OCI-LY1 (cell line): ENCODE results near the gene ZBTB16.

Experiments
- CTCF ChIP-seq: fragments of 200-600 bp; sonication (generic), shearing (Covaris generic); IDR thresholded peaks from 2 replicates; pipeline ENCODE4 v1.5.1; 2017; ENCODE audit warnings: mild to moderate bottlenecking, antibody characterized with exemption, low read length, moderate library complexity, mixed read lengths
- EZH2 ChIP-seq: fragments of 200-600 bp; sonication (generic), shearing (Covaris generic); IDR thresholded peaks from 2 replicates; pipeline ENCODE4 v1.8.0; 2017; ENCODE audit warnings: borderline replicate concordance, mixed run types, mild to moderate bottlenecking, antibody characterized with exemption, low read length, moderate library complexity, mixed read lengths

DNA sequence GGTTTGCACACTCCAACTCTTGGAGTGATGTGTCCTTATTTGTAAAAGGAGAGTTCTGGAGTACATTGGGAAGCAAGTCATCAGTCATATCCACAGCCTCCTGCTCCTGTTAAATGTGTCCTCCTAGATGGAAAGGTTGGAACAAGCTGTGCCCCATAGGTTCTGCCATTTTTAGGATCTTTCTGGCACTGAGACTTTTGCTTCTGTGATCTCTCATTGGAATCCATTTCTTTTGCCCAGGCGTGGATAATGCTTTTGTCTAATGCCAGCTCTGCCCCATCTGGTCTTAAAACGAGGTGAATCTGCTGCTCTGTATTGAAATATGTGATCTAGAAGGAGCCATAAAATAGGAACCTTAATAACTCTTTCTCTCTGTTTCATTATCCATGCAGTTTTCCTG lies 66.4 kb downstream of the ZBTB16 start:
- no peak for TF ChIP-seq CTCF
- no peak for TF ChIP-seq EZH2
